GM12872 (cell line): ENCODE data around the gene CLPTM1L.

Source experiments
- TF ChIP-seq, protein P1 (sequence below): IDR thresholded peaks from 3 replicates; pipeline ENCODE4 v1.5.1; 2011; ENCODE audit warnings: low read depth, mild to moderate bottlenecking, low read length, moderate library complexity; ENCODE audit not compliant: insufficient read depth

CLPTM1L gene

DNA sequence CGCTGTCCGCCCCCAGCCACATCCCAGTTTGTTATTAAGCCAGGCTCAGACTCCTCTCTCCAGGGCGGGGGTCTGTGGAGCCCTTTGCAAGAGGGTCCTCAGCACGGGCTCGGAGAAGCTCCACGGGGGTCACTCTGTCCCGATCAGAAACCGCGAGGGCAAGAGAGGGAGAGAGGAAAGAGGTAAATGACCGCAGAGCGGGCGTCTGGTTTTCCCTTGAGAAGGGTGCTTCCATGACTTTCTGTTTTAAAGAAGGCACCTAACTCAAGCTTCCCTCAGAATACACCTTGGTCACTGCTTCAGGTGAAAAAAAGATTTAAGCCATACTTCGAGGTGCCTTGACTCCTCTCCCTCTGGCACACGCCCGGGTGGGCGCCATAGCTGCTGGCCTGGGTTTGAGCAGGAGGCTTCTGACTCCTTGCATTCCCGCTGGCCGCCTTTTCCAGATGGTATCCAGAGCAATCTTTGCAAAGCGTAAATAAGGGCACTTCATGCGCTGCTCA, 44.3 kb downstream of the CLPTM1L start:
- TF ChIP-seq, protein P1, sequence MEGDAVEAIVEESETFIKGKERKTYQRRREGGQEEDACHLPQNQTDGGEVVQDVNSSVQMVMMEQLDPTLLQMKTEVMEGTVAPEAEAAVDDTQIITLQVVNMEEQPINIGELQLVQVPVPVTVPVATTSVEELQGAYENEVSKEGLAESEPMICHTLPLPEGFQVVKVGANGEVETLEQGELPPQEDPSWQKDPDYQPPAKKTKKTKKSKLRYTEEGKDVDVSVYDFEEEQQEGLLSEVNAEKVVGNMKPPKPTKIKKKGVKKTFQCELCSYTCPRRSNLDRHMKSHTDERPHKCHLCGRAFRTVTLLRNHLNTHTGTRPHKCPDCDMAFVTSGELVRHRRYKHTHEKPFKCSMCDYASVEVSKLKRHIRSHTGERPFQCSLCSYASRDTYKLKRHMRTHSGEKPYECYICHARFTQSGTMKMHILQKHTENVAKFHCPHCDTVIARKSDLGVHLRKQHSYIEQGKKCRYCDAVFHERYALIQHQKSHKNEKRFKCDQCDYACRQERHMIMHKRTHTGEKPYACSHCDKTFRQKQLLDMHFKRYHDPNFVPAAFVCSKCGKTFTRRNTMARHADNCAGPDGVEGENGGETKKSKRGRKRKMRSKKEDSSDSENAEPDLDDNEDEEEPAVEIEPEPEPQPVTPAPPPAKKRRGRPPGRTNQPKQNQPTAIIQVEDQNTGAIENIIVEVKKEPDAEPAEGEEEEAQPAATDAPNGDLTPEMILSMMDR: no peak

DNA sequence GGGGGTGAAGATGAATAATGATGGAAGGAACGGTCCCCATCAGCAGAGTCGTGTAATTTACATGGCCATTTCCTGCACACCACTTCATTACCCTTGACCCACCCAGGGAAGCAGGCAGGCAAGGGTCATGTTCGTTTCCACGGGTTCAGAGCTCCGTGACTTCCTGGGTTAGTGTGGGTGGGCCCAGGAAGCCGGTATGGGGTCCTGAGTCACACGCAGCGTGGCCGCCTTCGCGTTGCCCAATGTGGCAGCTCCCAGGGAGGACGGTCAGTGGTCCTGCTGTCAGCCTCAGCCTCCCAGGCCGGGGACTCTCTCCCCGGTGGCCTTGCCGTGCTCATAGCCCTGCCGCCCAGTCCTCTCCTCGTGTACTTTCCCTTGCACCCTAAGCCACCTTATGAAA, 44.9 kb downstream of the CLPTM1L start:
- TF ChIP-seq, protein P1: no peak

DNA sequence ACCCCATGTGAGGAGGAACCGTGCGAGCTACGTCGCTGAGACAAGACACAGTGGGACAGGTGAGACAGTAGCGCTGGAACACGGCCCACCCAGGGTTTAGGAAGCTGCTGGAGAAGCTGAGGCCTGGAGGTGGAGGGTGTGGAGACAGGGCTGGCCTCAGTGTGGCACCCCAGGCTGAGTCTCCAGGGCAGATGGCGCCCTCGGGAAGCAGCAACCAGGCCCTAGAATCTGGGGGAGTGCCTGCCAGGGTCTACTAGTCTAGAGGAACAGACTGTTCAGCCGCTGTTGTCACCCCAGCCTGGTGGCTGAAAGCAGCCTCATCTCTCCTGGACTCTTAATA, 45.4 kb downstream of the CLPTM1L start:
- TF ChIP-seq, protein P1: no peak

DNA sequence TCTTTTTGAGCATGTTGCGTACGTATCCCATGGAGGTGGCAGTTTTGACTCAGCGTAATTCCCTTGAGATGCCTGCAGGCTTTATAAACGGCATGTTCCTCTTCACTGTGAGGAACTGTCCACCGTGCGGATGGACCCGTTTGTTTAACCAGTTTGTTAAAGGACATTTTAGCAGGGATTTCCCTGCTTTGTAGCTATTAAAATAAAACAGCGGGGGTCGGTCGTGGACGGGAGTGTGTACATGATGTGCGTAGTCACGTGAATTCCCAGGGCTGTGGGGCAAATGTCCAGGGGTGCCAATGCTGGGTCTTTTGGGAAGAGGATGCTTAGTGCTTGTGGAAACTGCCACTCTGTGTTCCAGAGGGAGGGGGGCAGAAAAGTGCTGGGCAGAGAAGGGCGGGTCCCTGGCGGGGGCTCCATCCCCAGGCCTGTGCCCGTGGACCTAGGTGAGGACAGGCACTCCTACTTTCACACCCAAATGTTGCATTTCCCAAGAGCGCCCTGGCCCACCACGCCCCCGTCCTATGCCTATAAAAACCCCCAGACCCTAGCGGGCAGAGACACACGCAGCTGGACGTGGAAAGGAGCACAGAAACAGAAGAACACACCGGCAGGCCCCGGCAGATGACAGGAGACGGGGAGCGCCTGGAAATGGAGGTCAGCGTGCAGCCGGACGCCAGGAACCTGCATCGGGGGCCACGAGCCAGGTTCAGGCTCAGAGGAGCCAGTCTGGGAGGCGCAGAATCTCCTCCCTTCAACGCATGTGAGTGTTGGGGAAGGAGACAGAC, 46.0 kb downstream of the CLPTM1L start:
- TF ChIP-seq, protein P1: no peak

DNA sequence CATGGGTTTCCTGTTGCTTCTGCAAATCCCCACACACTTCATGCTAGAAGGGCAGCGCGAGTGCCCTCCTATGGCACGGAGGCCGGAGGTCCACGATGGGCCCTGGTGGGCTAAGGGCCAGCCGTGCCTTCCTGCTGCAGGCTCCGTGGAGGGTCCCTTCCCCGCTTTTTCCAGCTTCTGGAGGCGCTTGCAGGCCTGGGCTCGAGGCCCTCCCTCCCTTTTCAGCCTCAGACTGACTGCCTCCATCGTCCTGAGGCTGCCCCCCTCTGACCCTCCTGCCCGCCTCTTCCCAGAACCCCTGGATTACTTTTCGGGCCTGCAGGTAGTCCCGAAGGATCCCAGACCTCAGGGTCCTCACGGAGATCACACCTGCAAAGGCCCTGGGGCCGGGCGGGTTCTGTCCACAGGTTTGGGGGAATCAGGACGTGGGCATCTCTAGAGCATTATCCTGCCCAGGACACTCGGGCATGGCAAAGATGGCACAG, 46.8 kb downstream of the CLPTM1L start:
- TF ChIP-seq, protein P1: no peak

DNA sequence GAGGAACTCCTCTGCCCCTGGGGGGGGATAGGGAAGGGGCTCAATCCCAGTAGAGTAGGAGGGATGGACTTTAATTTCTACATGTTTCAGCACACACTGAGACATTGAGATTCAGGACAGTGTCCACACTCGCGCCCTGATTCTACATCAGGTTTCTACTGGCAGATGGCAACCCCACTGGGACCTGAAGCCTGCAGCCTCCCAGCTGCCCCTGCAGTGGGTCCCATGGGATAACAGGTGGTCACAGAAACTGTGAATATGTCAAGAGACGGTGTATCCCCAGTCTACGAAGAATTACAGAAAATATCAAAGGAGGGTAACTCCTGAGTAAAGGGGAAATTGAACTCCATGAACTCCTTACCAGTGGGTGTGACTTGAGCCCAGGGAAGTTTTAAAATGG, 47.7 kb downstream of the CLPTM1L start:
- TF ChIP-seq, protein P1: no peak

DNA sequence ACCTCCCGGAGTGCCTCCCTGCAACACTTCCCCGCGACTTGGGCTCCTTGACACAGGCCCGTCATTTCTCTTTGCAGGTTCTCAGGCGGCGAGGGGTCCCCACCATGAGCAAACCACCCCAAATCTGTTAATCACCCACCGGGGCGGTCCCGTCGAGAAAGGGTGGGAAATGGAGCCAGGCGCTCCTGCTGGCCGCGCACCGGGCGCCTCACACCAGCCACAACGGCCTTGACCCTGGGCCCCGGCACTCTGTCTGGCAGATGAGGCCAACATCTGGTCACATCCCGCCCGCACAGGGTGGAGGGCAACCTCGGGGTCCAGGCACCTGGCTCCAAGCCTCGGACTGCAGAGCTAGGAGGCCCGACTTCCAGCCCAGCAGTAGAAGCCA, 49.3 kb downstream of the CLPTM1L start:
- TF ChIP-seq, protein P1: no peak
